ENCODE measurements around the gene SIGLEC10.

The SIGLEC10 gene

GRCh38 chr19:51394050-51394836 is 23.2 kb downstream of the SIGLEC10 start:
- DNase-seq: peak; percentile 100

DNA sequence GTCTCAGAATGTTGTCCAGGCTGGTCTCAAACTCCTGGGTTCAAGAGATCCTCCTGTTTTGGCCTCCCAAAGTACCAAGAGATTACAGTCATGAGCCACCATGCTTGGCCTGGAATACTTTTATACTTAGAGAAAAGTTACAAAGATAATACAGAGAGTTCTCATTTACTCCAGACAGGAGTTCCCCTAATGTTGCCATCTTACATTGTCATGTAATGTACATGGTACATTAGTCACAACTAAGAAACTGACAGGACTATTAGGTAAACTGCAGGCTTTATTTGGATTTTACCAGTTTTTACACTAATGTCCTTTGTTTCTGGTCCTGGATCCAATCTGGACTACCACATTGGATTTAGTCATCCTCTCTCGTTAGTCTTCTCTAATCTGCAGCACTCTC is 24.7 kb downstream of the SIGLEC10 start:
- no peak for DNase-seq

DNA sequence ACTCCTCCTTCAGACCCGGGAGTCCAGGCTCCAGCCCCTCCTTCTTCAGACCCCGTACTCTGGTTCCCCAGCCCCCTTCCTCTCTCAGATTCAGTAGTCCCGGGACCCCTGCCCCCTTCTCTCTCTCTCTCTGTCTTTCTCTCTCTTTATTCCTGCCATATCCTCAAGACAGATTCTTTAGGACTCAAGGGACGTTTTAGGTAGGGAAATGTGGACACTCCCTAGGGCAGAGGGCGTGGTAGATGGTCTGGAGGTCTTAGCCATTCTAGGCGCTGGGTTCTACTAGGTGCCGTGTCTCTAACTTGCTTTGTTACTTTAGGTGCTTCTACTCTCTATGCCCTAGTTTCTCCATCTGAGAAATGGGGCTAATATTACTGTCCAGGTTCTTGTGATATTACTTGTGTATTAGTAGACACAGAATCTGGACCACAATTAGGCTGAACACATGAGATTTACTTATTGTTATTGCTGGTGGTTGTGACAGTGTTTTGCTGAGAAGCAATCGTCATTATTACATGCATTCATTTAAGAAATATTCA is 26.3 kb downstream of the SIGLEC10 start:
- no peak for DNase-seq

- no peak for DNase-seq
Measured at GRCh38 chr19:51389143-51389542, 28.3 kb downstream of the SIGLEC10 start.

DNA sequence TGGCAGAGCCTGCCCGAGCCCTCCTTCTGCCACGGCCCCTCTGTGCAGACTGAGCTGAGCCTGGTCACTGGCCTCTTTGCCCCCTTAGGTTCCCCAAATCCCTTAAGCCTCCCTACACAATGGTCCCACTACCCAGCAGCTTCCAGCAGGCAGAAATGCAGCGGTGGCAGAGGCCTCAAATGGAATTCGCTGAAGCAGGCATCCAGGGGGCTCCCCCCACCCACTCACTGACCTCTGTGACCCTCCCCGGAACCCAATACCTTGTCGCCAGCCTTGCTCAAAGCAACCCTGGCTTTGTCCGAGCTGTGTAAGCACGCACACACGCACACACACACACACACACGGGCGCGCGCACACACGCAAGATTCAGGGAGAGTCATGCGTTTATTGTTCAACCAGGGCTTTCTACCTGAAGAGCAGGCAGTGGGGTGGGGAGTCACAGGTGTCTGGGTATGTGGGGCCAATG is 29.5 kb downstream of the SIGLEC10 start, which contains the start of gene LIM2:
LIM2 (minus strand) TSS at position 51 of the 466 bp plus-strand sequence. CDS start 531 bp downstream, outside the sequence.
- DNase-seq: no peak

DNA sequence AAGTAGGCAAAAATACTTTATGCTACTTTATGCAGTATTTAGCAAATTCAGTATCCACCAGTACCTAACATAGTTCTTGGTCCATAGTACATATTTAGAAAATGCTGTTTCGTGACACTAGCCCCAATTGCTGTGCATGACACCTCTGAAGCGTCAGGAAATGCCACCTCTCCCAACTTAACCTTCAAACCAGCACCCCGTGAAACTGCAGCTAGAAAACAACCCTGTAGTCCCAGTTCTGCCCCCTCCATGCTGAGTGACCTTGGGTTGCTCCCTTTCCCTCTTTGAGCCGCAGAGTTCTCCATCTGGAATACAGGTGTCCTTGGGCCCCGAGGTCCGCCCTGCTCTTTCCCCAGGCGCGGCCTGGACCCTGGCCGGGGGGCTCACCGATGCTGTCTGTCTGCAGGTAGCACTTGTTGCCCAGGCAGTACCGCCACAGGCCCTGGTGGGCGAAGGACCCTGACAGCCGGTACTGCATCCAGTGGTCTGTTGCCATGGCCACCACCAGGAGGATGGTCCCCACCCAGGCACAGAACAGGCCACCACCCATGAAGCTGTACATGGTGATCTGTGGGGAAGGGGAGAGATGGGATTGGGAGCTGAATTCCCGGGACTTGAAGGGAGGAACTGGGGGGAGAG is 30.4 kb downstream of the SIGLEC10 start:
- no peak for DNase-seq

DNA sequence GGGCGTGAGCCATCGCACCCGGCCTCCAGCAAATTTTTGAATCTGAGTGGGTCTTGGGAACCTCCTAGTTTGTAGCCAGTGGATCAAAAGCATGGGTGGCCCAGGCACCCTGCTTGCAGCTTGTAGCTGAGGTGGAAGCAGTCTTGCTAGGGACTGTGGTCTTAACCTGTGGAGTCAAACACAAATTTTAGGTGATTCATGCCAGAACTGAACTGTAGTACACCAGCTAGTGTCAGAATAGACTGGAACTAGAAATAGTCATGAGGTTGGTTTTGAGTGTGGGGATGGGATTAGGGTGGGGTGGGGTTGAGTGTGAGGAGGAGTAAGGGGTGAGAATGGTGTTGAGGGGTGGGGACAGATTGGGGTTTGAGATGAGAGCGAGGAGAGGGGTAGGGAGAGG is 35.4 kb downstream of the SIGLEC10 start:
- no peak for DNase-seq

DNA sequence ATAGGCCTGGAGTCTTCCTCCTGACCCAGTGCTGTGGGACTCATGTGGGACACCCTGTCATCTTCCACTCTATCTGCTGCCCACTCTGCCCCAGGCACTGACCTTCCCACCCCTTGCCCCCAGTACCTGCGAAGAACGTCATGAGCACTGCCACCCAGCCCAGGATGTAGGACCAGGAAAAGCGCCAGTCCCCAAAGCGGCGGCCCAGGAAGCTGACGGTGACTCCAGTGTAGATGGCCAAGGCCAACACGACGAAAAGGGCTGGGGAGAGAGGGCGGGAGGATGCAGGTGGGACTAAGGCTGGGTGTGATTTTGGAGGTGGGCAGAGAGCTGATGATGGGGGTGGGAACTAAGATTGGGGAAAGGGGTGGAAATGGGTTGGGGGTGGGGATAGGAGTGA is 37.1 kb downstream of the SIGLEC10 start:
- DNase-seq: no peak

DNA sequence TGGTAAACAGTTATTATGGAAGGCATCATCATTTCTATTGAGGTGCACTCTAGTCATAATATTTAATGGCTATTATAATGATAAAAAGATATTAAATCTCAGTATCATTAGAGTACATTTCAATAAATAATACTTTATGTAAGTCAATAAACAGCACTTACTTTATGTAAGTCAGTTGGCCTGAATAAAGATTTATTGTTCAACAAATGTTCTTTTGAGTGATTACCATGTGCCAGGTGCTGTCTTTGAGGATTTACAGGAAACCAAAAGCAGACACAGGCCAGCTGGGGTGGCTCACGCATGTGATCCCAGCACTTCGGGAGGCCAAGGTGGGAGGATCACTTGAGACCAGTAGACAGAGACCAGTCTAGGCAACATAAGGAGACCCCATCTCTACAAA is 40.0 kb downstream of the SIGLEC10 start:
- DNase-seq: no peak

- DNase-seq: peak; percentile 88
Measured at GRCh38 chr19:51375504-51376221, 41.8 kb downstream of the SIGLEC10 start.

- peak; percentile 99 for DNase-seq
Measured at GRCh38 chr19:51372649-51373504, 44.6 kb downstream of the SIGLEC10 start, which contains the start of gene NKG7. TSS of gene NKG7 (minus strand) at chr19:51372654. CDS start at chr19:51372535, 119 bp downstream.

- DNase-seq: no peak
Measured at GRCh38 chr19:51372021-51372648, 45.3 kb downstream of the SIGLEC10 start.

- no peak for DNase-seq
Measured at GRCh38 chr19:51371186-51371690, 46.2 kb downstream of the SIGLEC10 start.

DNA sequence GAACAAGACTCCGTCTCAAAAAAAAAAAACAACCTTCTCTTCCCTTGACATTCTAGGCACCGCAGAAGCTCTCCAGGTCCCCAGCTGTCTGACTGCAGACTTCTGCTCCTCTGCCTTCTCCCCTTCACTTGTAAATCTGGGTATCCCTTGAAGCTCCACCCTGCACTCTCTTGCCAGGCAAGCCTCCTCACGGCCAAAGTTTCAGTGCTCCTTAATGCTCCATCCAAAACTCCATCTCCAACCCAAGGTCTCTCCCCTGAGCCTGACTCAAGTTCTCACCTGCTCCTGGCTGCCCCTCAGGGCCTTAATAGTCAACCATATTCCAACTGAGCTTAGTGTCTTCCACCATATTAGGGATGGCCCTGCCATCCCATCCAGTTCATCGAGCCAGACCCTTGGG is 47.2 kb downstream of the SIGLEC10 start:
- DNase-seq: no peak

- DNase-seq: peak; percentile 27
Measured at GRCh38 chr19:51368366-51369282, 48.8 kb downstream of the SIGLEC10 start, which contains the start of gene CLDND2. TSS of gene CLDND2 (minus strand) at chr19:51369003. CDS start at chr19:51368577, 426 bp downstream.

- DNase-seq: peak; percentile 99
Measured at GRCh38 chr19:51367565-51368365, 49.7 kb downstream of the SIGLEC10 start.

GRCh38 chr19:51367255-51367564 is 50.2 kb downstream of the SIGLEC10 start:
- no peak for DNase-seq

DNA sequence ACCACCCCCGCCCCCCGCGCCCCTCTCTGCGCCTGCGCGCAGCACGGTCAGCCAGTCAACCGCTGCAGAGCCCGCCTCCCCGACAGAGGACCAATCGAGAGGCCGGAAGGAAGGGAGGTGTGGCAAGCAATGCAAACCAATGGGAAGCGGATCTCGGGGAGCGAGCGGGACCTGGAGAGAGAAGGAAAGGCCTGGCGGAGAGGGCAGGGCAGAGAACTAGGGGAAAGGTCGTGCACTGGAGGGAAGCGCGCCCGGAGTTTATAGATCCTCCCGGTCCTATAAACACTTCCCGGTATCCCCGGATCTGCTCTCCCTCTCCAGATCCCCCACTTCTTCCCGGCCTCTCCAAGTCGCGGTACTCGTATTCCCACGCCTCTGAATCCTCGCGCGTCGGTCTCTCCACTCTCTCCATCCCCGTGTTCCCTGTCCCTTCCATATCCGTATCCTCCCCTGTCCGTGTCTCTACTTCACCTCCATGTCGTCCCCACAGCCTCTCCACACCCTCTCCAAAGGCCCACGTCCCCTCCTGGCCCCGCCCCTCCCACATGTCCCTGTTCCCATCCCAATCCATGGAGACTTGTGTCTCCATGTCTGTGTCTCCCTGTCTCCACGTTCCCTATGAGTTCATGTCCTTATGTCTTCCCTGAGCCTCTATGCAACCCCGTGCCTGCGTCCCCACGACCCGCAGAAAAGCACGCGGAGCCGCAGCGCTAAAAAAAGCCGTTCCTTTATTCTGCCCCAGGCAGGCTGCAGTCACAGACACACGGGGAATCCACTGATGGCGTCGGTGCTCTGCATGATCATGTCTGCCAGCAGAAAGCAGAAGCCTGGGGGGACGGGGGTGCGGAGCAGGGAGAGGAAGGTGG is 50.8 kb downstream of the SIGLEC10 start:
- DNase-seq: peak; percentile 99
